Measurements from ENCODE around the gene OR13D1. TPM values are rescaled to one million over a fixed set of nuclear protein-coding genes. Genes with fewer than 3 reads are reported as not detected.
A peak's percentile ranks its signal among the peaks of the same experiment; 100 is the strongest.

OR13D1 gene
- total RNA-seq (2014; rRNA removed) (not detected in 2 replicates), Bru-seq, nascent RNA (not detected), BruChase-seq, experiment 1, labeled RNA remaining after a 6-hour chase (not detected), BruChase-seq, experiment 2, labeled RNA remaining after a 2-hour chase (not detected)
- long read RNA-seq: 0 reads

- no peaks in the 10 kb centered on the region for H3K4me1 ChIP-seq (ENCODE audit: insufficient read depth, low read length)
- no peak for DNase-seq
- no peak within 1 kb of the TSS for H3K4me3 ChIP-seq (ENCODE audit: low read length)
- intact Hi-C loops (cut with micrococcal nuclease): no loop called here
- no peaks in the 10 kb centered on the region for H3K36me3 ChIP-seq (ENCODE audit: low read depth, low read length)
- no peaks in the 10 kb centered on the region for H4K20me1 ChIP-seq (ENCODE audit: low read length)
- ChIA-PET CTCF (no interaction called here), POLR2A (ENCODE audit: unreplicated experiment) (no interaction called here)
- no peaks in the 10 kb centered on the region for H3F3A ChIP-seq (ENCODE audit: low read length, unreplicated experiment)
- H2AFZ ChIP-seq (ENCODE audit: low read length): no peak within 1 kb of the TSS
- no peaks in the 10 kb centered on the region for H3K79me2 ChIP-seq (ENCODE audit: low read length)
- TF ChIP-seq EZH2phosphoT487 (IDR thresholded peaks at IDR 0.05; ENCODE audit: borderline replicate concordance, low read length): no peak
- no peak for TF ChIP-seq CTCF (conservative IDR thresholded peaks at IDR 0.05; ENCODE audit: low read depth, low read length)
- TF ChIP-seq EZH2 (IDR thresholded peaks at IDR 0.05; ENCODE audit: low read length, unreplicated experiment): no peak
- no peak for ATAC-seq
- no TSS peak for BruUV-seq (replicated peaks)
- H3K27ac ChIP-seq (ENCODE audit: low read length): no peak within 1 kb of the TSS
- H3K9ac ChIP-seq (ENCODE audit: low read length): no peak within 1 kb of the TSS
- H3K27me3 ChIP-seq (ENCODE audit: low read length): no peaks in the 10 kb centered on the region
- no peak within 1 kb of the TSS for H3K4me2 ChIP-seq (ENCODE audit: low read length)
- H3K9me3 ChIP-seq (ENCODE audit: low read length): no peaks in the 10 kb centered on the region
- no peaks in the 10 kb centered on the region for H3K9me2 ChIP-seq (replicated peaks; ENCODE audit: low read length)
These were observed at the start of gene OR13D1 for GRCh38 chr9:104694218-104694617. Gene OR13D1 (plus strand): TSS chr9:104694518. CDS start chr9:104694518, 0 bp downstream.

GRCh38 chr9:104658496-104659195 lies 35.7 kb upstream of the OR13D1 start:
- H3K27me3 ChIP-seq (ENCODE audit: low read length): no peaks in the 10 kb centered on the region
- CTCF ChIA-PET: no interaction called here
- no peak overlapping the region for H3K9ac ChIP-seq (ENCODE audit: low read length)
- intact Hi-C loops (cut with micrococcal nuclease): no loop called here
- no peaks in the 10 kb centered on the region for H3K9me2 ChIP-seq (replicated peaks; ENCODE audit: low read length)
- no peak for TF ChIP-seq CTCF (conservative IDR thresholded peaks at IDR 0.05; ENCODE audit: low read depth, low read length)
- no peak for TF ChIP-seq EZH2 (IDR thresholded peaks at IDR 0.05; ENCODE audit: low read length, unreplicated experiment)
- no peaks in the 10 kb centered on the region for H3K9me3 ChIP-seq (ENCODE audit: low read length)
- no peak overlapping the region for H2AFZ ChIP-seq (ENCODE audit: low read length)
- no peaks in the 10 kb centered on the region for H3K79me2 ChIP-seq (ENCODE audit: low read length)
- H3K4me2 ChIP-seq (ENCODE audit: low read length): no peak overlapping the region
- no peaks in the 10 kb centered on the region for H3K4me1 ChIP-seq (ENCODE audit: insufficient read depth, low read length)
- H3F3A ChIP-seq (ENCODE audit: low read length, unreplicated experiment): no peaks in the 10 kb centered on the region
- H3K4me3 ChIP-seq (ENCODE audit: low read length): no peak overlapping the region
- no peak for ATAC-seq
- H3K27ac ChIP-seq (ENCODE audit: low read length): no peak overlapping the region
- H3K36me3 ChIP-seq (ENCODE audit: low read depth, low read length): no peaks in the 10 kb centered on the region
- H4K20me1 ChIP-seq (ENCODE audit: low read length): no peaks in the 10 kb centered on the region
- POLR2A ChIA-PET (ENCODE audit: unreplicated experiment): no interaction called here
- BruUV-seq (replicated peaks): no TSS peak
- DNase-seq: no peak

GRCh38 chr9:104675611-104676010 lies 18.7 kb upstream of the OR13D1 start:
- H3K4me3 ChIP-seq (ENCODE audit: low read length): no peak overlapping the region
- POLR2A ChIA-PET (ENCODE audit: unreplicated experiment): interaction anchor here (0.6 kb wide), 1 partner anchor 9 kb away, joined by 10 read pairs; no protein-coding TSS in a partner anchor
- no peak for TF ChIP-seq CTCF (conservative IDR thresholded peaks at IDR 0.05; ENCODE audit: low read depth, low read length)
- no peak for TF ChIP-seq EZH2 (IDR thresholded peaks at IDR 0.05; ENCODE audit: low read length, unreplicated experiment)
- TF ChIP-seq EZH2phosphoT487 (IDR thresholded peaks at IDR 0.05; ENCODE audit: borderline replicate concordance, low read length): no peak
- no peaks in the 10 kb centered on the region for H3F3A ChIP-seq (ENCODE audit: low read length, unreplicated experiment)
- H3K4me1 ChIP-seq (ENCODE audit: insufficient read depth, low read length): no peaks in the 10 kb centered on the region
- no peak overlapping the region for H2AFZ ChIP-seq (ENCODE audit: low read length)
- H3K9ac ChIP-seq (ENCODE audit: low read length): no peak overlapping the region
- H3K9me2 ChIP-seq (replicated peaks; ENCODE audit: low read length): no peaks in the 10 kb centered on the region
- no peak overlapping the region for H3K27ac ChIP-seq (ENCODE audit: low read length)
- no peaks in the 10 kb centered on the region for H3K36me3 ChIP-seq (ENCODE audit: low read depth, low read length)
- no peaks in the 10 kb centered on the region for H4K20me1 ChIP-seq (ENCODE audit: low read length)
- ATAC-seq (peak; percentile 22; the same call in 1 of the 2 replicates), DNase-seq (no peak)
- no TSS peak for BruUV-seq (replicated peaks)
- CTCF ChIA-PET: no interaction called here
- no peaks in the 10 kb centered on the region for H3K79me2 ChIP-seq (ENCODE audit: low read length)
- no peaks in the 10 kb centered on the region for H3K9me3 ChIP-seq (ENCODE audit: low read length)
- H3K4me2 ChIP-seq (ENCODE audit: low read length): no peak overlapping the region
- intact Hi-C loops (cut with micrococcal nuclease): no loop called here
- H3K27me3 ChIP-seq (ENCODE audit: low read length): no peaks in the 10 kb centered on the region

All from PC-3 (cell line).